Left ventricle myocardium inferior (tissue), 1 donor: ENCODE data around the gene HOXA1. TPM values are rescaled to one million over a fixed set of nuclear protein-coding genes. Genes with fewer than 3 reads are reported as not detected.

Source experiments
- DNase-seq: peaks from one replicate; pipeline ENCODE4 v3.0.0-alpha.2; 2020
- H3K27ac ChIP-seq: fragments of 200-600 bp; replicated peaks from 2 replicates; pipeline ENCODE4 v1.8.0; 2021
- H3K27me3 ChIP-seq: fragments of 200-600 bp; 2 replicates; pipeline ENCODE4 v1.8.0; 2021; ENCODE audit warnings: low read depth
- H3K36me3 ChIP-seq: fragments of 200-600 bp; 2 replicates; pipeline ENCODE4 v1.8.0; 2021
- H3K4me1 ChIP-seq: fragments of 200-600 bp; 2 replicates; pipeline ENCODE4 v1.8.0; 2021
- H3K4me3 ChIP-seq: fragments of 200-600 bp; 2 replicates; pipeline ENCODE4 v1.8.0; 2021; ENCODE audit warnings: mild to moderate bottlenecking, moderate library complexity
- H3K9me3 ChIP-seq: fragments of 200-600 bp; replicated peaks from 2 replicates; pipeline ENCODE4 v1.8.0; 2021
- CTCF ChIP-seq: fragments of 200-600 bp; IDR thresholded peaks from 2 replicates; pipeline ENCODE4 v1.8.0; 2021; ENCODE audit warnings: antibody characterized with exemption, mild to moderate bottlenecking, borderline replicate concordance
- intact Hi-C: fragments of 100-400 bp; cut with micrococcal nuclease; formaldehyde crosslinking; loops from one replicate; pipeline ENCODE4 v1.11.0; 2022
- total RNA-seq: library from RNA; stranded (reverse); fragmentation: NEBNext Ultra II Directional; extraction: Animal tissue kit (Norgen Biotek cat#: 25700); gene quantifications from one replicate; pipeline ENCODE4 v1.2.1, GENCODE V29; 2021
- donor health status: DM: no; HTN: yes; CAD: no; lungs with severe emphysema.

HOXA1 gene
- total RNA-seq, 1 donor from 2014 or later = not detected

- Histone ChIP-seq H3K27ac (no peak overlapping the region), H3K4me1 (no peaks in the 10 kb centered on the region), H3K9me3 (no peaks in the 10 kb centered on the region), H3K27me3 (peaks cover 98% of the 10 kb centered on the region), H3K4me3 (no peak overlapping the region), H3K36me3 (no peaks in the 10 kb centered on the region)
- intact Hi-C loops = no loop called here
- no peak for DNase-seq
- TF ChIP-seq CTCF = no peak
Measured at GRCh38 chr7:27123477-27124053, 27.8 kb upstream of the HOXA1 start.

- Histone ChIP-seq H3K4me3 (peak overlapping the region; percentile 32), H3K27ac (no peak overlapping the region), H3K4me1 (peaks cover 3% of the 10 kb centered on the region), H3K27me3 (peaks cover 98% of the 10 kb centered on the region), H3K36me3 (no peaks in the 10 kb centered on the region), H3K9me3 (no peaks in the 10 kb centered on the region)
- no peak for DNase-seq
- no peak for TF ChIP-seq CTCF
- intact Hi-C loops = no loop called here
Measured at GRCh38 chr7:27123007-27123476, 27.2 kb upstream of the HOXA1 start.

GRCh38 chr7:27122077-27122910 is 26.5 kb upstream of the HOXA1 start:
- peaks cover 98% of the 10 kb centered on the region for H3K27me3 ChIP-seq
- intact Hi-C loops = no loop called here
- peak overlapping the region; percentile 53 for H3K27ac ChIP-seq
- H3K9me3 ChIP-seq = no peaks in the 10 kb centered on the region
- peaks cover 10% of the 10 kb centered on the region for H3K4me1 ChIP-seq
- TF ChIP-seq CTCF = no peak
- no peaks in the 10 kb centered on the region for H3K36me3 ChIP-seq
- no peak for DNase-seq
- H3K4me3 ChIP-seq = peak overlapping the region; percentile 32

GRCh38 chr7:27121684-27122076 is 25.9 kb upstream of the HOXA1 start:
- DNase-seq = no peak
- intact Hi-C loops = no loop called here
- peaks cover 98% of the 10 kb centered on the region for H3K27me3 ChIP-seq
- peaks cover 10% of the 10 kb centered on the region for H3K4me1 ChIP-seq
- no peak for TF ChIP-seq CTCF
- H3K4me3 ChIP-seq = peak overlapping the region; percentile 32
- peak overlapping the region; percentile 53 for H3K27ac ChIP-seq
- no peaks in the 10 kb centered on the region for H3K9me3 ChIP-seq
- H3K36me3 ChIP-seq = no peaks in the 10 kb centered on the region

GRCh38 chr7:27119412-27119911 is 23.7 kb upstream of the HOXA1 start:
- H3K27me3 ChIP-seq = peaks cover 97% of the 10 kb centered on the region
- peaks cover 19% of the 10 kb centered on the region for H3K4me1 ChIP-seq
- no peaks in the 10 kb centered on the region for H3K9me3 ChIP-seq
- TF ChIP-seq CTCF = no peak
- H3K36me3 ChIP-seq = no peaks in the 10 kb centered on the region
- H3K4me3 ChIP-seq = no peak overlapping the region
- no peak for DNase-seq
- intact Hi-C loops = no loop called here
- H3K27ac ChIP-seq = no peak overlapping the region
